ENCODE measurements around the gene C1QTNF8.

DNA sequence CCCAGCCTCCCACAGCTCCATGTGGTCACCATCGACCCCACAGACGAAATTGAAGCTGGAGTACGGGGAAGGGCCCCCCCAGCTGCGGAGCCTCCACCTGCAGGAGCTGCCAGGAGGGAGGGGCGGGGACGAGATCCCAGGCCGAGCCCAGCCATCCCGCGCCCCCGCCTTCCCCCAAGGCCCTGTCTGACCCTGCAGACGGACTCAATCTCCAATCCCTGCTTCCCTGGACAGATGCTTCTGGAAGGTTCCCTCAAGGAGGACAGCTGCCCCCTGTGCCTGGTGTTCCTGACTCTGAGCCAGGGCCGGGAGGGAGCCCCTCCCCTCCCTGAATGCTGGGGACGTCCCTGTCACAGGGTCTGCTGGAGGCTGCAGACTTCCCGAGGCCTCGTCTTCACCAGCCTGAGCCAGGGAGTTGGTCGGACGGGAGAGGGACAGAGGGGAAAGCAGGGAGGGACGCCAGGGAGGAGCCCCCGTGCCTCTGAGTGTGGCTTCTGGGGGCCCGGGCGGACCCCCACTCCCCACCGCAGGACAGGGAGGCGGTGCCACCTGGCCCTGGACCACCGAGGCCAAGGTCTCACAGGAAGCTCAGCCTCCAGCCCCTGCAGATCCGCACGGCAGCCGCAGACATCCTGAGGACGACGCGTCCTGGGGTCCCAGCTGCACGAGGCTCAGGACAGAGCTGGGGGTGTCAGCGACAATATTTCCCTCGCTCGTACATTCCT lies 21.3 kb upstream of the C1QTNF8 start:
- TF ChIP-seq, protein P1, sequence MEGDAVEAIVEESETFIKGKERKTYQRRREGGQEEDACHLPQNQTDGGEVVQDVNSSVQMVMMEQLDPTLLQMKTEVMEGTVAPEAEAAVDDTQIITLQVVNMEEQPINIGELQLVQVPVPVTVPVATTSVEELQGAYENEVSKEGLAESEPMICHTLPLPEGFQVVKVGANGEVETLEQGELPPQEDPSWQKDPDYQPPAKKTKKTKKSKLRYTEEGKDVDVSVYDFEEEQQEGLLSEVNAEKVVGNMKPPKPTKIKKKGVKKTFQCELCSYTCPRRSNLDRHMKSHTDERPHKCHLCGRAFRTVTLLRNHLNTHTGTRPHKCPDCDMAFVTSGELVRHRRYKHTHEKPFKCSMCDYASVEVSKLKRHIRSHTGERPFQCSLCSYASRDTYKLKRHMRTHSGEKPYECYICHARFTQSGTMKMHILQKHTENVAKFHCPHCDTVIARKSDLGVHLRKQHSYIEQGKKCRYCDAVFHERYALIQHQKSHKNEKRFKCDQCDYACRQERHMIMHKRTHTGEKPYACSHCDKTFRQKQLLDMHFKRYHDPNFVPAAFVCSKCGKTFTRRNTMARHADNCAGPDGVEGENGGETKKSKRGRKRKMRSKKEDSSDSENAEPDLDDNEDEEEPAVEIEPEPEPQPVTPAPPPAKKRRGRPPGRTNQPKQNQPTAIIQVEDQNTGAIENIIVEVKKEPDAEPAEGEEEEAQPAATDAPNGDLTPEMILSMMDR (conservative IDR thresholded peaks at IDR 0.05): no peak
- TF ChIP-seq EZH2 (IDR thresholded peaks at IDR 0.05; ENCODE audit: low read depth): no peak

All from PC-9 (cell line).